ENCODE results near the gene MEIS3.

GRCh38 chr19:47380559-47380958 is 38.8 kb downstream of the MEIS3 start:
- TF ChIP-seq EZH2 (IDR thresholded peaks at IDR 0.05; ENCODE audit: insufficient read depth, poor library complexity, severe bottlenecking) (no peak), EZH2phosphoT487 (IDR thresholded peaks at IDR 0.05; ENCODE audit: insufficient read depth, low read depth) (no peak)
